IMR-90 (cell line): ENCODE measurements around the gene THADA.

Experiments
- BHLHE40 ChIP-seq: fragments of 150-350 bp; IDR thresholded peaks from 2 replicates; pipeline ENCODE4 v1.6.1; 2016; ENCODE audit warnings: mild to moderate bottlenecking, low read depth, low read length
- CEBPB ChIP-seq: IDR thresholded peaks from 2 replicates; pipeline ENCODE4 v1.6.1; 2012; ENCODE audit warnings: low read depth, low read length, improper control_type of control experiment
- MXI1 ChIP-seq: IDR thresholded peaks from 2 replicates; pipeline ENCODE4 v1.6.1; 2012; ENCODE audit warnings: low read depth, mild to moderate bottlenecking, low read length, moderate library complexity, borderline replicate concordance
- POLR2A ChIP-seq: IDR thresholded peaks from 2 replicates; pipeline ENCODE4 v1.6.1; 2012; ENCODE audit warnings: mild to moderate bottlenecking, low read depth, low read length
- RCOR1 ChIP-seq: IDR thresholded peaks from 2 replicates; pipeline ENCODE4 v1.6.1; 2012; ENCODE audit warnings: mild to moderate bottlenecking, low read length, improper control_type of control experiment; ENCODE audit not compliant: insufficient replicate concordance
- RFX5 ChIP-seq: IDR thresholded peaks from 2 replicates; pipeline ENCODE4 v1.8.0; 2012; ENCODE audit warnings: low read depth, mild to moderate bottlenecking, low read length, moderate library complexity
- TF ChIP-seq, protein P1 (sequence below): conservative IDR thresholded peaks from 2 replicates; pipeline ENCODE4 v1.5.1; 2012; ENCODE audit warnings: mild to moderate bottlenecking, low read depth, low read length, improper control_type of control experiment
- TF ChIP-seq, protein P2 (sequence below): fragments of 150-350 bp; IDR thresholded peaks from 2 replicates; pipeline ENCODE4 v1.6.1; 2017; ENCODE audit warnings: mild to moderate bottlenecking, antibody characterized with exemption, low read length, low read depth

DNA sequence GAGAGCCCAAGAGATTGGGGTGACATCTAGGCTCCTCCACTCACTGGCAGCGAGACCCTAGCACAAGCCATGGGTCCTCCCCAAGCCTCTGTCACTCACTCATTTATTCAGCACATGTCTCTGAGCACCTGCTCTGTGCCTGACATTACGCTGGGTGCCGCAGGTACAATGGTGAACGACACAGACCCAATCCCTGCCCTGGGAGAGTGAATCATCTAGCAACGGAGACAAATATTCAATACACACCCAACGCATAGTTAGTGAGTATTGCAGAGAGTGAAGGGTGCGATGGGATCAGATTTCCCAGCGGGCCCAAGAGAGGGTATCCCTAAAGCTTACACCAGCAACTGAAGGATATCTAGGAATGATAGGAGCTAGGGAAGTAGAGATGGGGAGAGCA lies 414.9 kb downstream of the THADA start:
- TF ChIP-seq, protein P1, sequence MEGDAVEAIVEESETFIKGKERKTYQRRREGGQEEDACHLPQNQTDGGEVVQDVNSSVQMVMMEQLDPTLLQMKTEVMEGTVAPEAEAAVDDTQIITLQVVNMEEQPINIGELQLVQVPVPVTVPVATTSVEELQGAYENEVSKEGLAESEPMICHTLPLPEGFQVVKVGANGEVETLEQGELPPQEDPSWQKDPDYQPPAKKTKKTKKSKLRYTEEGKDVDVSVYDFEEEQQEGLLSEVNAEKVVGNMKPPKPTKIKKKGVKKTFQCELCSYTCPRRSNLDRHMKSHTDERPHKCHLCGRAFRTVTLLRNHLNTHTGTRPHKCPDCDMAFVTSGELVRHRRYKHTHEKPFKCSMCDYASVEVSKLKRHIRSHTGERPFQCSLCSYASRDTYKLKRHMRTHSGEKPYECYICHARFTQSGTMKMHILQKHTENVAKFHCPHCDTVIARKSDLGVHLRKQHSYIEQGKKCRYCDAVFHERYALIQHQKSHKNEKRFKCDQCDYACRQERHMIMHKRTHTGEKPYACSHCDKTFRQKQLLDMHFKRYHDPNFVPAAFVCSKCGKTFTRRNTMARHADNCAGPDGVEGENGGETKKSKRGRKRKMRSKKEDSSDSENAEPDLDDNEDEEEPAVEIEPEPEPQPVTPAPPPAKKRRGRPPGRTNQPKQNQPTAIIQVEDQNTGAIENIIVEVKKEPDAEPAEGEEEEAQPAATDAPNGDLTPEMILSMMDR: no peak
- TF ChIP-seq RFX5 (no peak), POLR2A (no peak), CEBPB (no peak), MXI1 (no peak), BHLHE40 (no peak), RCOR1 (no peak)
- TF ChIP-seq, protein P2, sequence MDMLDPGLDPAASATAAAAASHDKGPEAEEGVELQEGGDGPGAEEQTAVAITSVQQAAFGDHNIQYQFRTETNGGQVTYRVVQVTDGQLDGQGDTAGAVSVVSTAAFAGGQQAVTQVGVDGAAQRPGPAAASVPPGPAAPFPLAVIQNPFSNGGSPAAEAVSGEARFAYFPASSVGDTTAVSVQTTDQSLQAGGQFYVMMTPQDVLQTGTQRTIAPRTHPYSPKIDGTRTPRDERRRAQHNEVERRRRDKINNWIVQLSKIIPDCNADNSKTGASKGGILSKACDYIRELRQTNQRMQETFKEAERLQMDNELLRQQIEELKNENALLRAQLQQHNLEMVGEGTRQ: no peak
